ENCODE data around the gene MAPRE3. TPM values are rescaled to one million over a fixed set of nuclear protein-coding genes. Genes with fewer than 3 reads are reported as not detected.

MAPRE3 gene
- total RNA-seq, 1 donor from 2014 or later, result 27.1 TPM

DNA sequence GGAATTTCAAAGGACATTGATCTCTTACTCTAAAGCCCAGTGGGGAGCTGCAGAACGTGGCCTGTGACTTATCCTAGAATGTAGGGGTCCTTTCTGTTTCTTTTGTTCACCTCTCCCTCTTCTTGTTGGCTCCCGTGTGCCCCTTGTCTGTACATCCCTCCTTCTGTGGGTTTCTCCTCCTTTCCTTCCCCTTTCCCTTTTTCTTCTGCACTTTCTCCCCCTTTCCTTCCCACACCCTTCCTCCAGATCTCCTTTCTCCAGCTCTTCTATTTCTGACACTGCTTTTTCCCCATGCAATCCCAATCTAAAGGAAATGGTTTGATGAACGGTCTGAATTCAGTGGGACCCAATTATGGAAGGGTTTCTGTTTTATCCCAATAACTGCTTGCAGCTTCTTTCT, 35.5 kb upstream of the MAPRE3 start:
- Histone ChIP-seq H3K27me3 (ENCODE audit: low read depth) (peaks cover 6% of the 10 kb centered on the region), H3K4me1 (no peaks in the 10 kb centered on the region), H3K27ac (no peak overlapping the region), H3K36me3 (no peaks in the 10 kb centered on the region), H3K4me3 (no peak overlapping the region), H3K9me3 (no peaks in the 10 kb centered on the region)
- intact Hi-C loops (cut with DNase I), result no loop called here
- DNase-seq (no peak), ATAC-seq (no peak)
- TF ChIP-seq, protein P1, sequence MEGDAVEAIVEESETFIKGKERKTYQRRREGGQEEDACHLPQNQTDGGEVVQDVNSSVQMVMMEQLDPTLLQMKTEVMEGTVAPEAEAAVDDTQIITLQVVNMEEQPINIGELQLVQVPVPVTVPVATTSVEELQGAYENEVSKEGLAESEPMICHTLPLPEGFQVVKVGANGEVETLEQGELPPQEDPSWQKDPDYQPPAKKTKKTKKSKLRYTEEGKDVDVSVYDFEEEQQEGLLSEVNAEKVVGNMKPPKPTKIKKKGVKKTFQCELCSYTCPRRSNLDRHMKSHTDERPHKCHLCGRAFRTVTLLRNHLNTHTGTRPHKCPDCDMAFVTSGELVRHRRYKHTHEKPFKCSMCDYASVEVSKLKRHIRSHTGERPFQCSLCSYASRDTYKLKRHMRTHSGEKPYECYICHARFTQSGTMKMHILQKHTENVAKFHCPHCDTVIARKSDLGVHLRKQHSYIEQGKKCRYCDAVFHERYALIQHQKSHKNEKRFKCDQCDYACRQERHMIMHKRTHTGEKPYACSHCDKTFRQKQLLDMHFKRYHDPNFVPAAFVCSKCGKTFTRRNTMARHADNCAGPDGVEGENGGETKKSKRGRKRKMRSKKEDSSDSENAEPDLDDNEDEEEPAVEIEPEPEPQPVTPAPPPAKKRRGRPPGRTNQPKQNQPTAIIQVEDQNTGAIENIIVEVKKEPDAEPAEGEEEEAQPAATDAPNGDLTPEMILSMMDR (IDR thresholded peaks at IDR 0.05), result no peak

DNA sequence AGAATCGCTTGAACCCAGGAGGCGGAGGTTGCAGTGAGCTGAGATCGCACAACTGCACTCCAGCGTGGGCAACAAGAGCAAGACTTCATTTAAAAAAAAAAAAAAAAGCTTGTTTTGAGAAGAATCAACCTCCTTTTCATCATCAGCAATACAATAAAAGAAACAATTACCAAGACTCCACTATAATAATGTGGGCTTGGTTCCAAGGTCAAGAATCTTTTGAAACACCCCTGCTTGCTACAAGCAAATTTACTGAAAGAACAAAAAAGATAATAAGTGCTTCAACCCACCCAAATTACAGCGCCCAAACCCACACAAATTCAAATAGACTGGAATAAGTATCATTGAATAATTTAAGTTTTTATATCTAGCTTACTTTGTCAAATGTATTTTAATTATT, 33.6 kb upstream of the MAPRE3 start:
- no peaks in the 10 kb centered on the region for H3K36me3 ChIP-seq
- H3K4me3 ChIP-seq, result no peak overlapping the region
- no peaks in the 10 kb centered on the region for H3K4me1 ChIP-seq
- H3K9me3 ChIP-seq, result no peaks in the 10 kb centered on the region
- intact Hi-C loops (cut with DNase I), result no loop called here
- ATAC-seq (no peak), DNase-seq (no peak)
- no peak overlapping the region for H3K27ac ChIP-seq
- no peaks in the 10 kb centered on the region for H3K27me3 ChIP-seq (ENCODE audit: low read depth)
- TF ChIP-seq, protein P1 (IDR thresholded peaks at IDR 0.05), result no peak

DNA sequence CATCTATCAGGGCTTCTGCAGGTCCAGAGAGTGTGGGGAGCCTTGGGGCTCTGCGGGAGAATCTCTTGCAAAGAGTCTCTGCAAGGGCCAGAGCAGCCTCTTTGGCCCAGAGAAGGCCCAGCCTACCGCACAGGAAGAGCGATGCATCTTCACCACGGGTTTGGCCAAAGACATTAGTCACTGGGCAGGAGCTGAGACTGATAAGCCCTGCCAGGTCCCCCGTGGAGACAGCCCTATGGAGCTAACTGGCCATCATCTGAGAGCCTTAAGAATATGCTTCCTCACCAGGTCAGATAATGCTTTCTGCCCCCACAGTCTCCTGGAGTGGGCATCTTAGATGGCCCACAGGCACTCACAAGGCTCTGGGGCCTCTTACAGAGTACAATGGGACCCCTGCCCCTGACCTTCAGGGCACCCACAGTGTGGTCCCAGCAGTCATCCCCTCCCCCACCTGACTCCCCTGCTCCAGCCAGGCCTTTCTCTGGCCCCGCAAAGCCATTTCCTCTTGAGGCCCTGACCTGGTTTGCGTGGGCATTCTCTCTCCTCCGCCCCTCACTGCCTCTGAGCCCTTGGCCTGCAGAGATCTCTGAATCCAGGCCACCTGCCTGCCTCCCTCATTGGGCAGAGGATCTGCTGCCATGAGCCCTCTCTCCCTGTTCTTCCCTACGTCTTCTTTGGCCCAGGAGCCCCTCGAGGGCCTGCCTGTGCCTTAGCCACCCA, 31.9 kb upstream of the MAPRE3 start:
- no peaks in the 10 kb centered on the region for H3K9me3 ChIP-seq
- intact Hi-C loops (cut with DNase I), result no loop called here
- no peaks in the 10 kb centered on the region for H3K4me1 ChIP-seq
- DNase-seq (no peak), ATAC-seq (no peak)
- no peak overlapping the region for H3K27ac ChIP-seq
- H3K27me3 ChIP-seq (ENCODE audit: low read depth), result peaks cover 6% of the 10 kb centered on the region
- H3K4me3 ChIP-seq, result no peak overlapping the region
- TF ChIP-seq, protein P1 (IDR thresholded peaks at IDR 0.05), result no peak
- H3K36me3 ChIP-seq, result no peaks in the 10 kb centered on the region

DNA sequence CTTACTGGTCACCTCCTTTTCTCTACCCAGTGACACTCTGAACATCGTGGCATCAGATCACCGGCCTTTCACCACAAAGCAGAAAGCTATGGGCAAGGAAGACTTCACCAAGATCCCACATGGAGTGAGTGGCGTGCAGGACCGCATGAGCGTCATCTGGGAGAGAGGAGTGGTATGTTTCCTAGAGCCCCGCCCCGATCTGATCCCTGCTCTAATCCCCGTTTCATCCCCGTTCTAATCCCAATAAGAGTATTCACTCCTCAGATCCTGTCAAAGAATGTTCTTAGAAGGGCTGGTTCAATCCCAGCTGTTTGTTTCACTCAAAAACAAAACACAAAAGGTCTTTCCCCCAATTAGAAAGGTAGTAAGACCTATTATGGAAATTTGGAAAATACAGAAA, 30.4 kb upstream of the MAPRE3 start:
- Histone ChIP-seq H3K27me3 (ENCODE audit: low read depth) (peaks cover 16% of the 10 kb centered on the region), H3K36me3 (no peaks in the 10 kb centered on the region), H3K4me3 (no peak overlapping the region), H3K27ac (no peak overlapping the region), H3K9me3 (no peaks in the 10 kb centered on the region), H3K4me1 (no peaks in the 10 kb centered on the region)
- DNase-seq (no peak), ATAC-seq (no peak)
- intact Hi-C loops (cut with DNase I), result loop anchor here (10.0 kb wide), 1 partner anchor 95 kb away; the partner anchor contains the start of gene DPYSL5
- TF ChIP-seq, protein P1 (IDR thresholded peaks at IDR 0.05), result no peak

DNA sequence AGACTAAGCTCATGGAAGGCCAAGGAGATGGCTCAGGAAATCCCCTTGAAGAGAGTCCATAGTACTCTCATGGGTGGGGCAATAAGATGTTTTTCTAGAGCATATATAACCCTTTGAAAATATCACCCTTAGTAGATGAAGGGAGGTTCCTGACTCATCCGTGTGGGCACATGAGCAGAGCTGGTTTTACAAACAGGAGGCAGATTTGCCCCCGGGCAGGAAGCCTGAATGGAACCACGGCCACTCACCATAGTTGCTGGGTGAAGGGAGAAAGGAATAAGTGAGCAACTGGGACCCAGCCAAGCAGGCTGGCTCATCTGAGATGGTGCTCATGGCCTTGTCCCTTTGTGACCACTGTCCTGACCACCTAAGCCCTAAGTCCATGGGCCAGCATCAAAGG, 29.0 kb upstream of the MAPRE3 start:
- intact Hi-C loops (cut with DNase I), result loop anchor here (10.0 kb wide), 1 partner anchor 97 kb away; the partner anchor contains the start of gene DPYSL5
- H3K36me3 ChIP-seq, result no peaks in the 10 kb centered on the region
- H3K9me3 ChIP-seq, result no peaks in the 10 kb centered on the region
- H3K27ac ChIP-seq, result no peak overlapping the region
- DNase-seq, result no peak
- H3K4me1 ChIP-seq, result no peaks in the 10 kb centered on the region
- H3K27me3 ChIP-seq (ENCODE audit: low read depth), result peaks cover 25% of the 10 kb centered on the region
- ATAC-seq, result no peak
- TF ChIP-seq, protein P1 (IDR thresholded peaks at IDR 0.05), result no peak
- no peak overlapping the region for H3K4me3 ChIP-seq

Data from lower lobe of right lung (tissue), 2 donors.